Endothelial cell (in vitro differentiated cells): ENCODE data around the gene PPARD. TPM values are rescaled to one million over a fixed set of nuclear protein-coding genes. Genes with fewer than 3 reads are reported as not detected.

Experiments
- DNase-seq: peaks from one replicate; pipeline ENCODE4 v3.0.0; 2021; ENCODE audit warnings: low spot score
- H3K27ac Mint-ChIP-seq: one replicate; pipeline ENCODE4 v1.8.0; 2021; ENCODE audit warnings: mixed read lengths, inconsistent platforms; ENCODE audit not compliant: unreplicated experiment
- H3K27me3 Mint-ChIP-seq: one replicate; pipeline ENCODE4 v1.8.0; 2021; ENCODE audit warnings: mild to moderate bottlenecking, moderate library complexity, mixed read lengths, inconsistent platforms; ENCODE audit not compliant: unreplicated experiment
- H3K36me3 Mint-ChIP-seq: one replicate; pipeline ENCODE4 v1.8.0; 2021; ENCODE audit warnings: mild to moderate bottlenecking, low read depth, mixed read lengths, inconsistent platforms; ENCODE audit not compliant: unreplicated experiment
- H3K4me1 Mint-ChIP-seq: one replicate; pipeline ENCODE4 v1.8.0; 2021; ENCODE audit warnings: mild to moderate bottlenecking, mixed read lengths, inconsistent platforms; ENCODE audit not compliant: unreplicated experiment
- H3K4me3 Mint-ChIP-seq: one replicate; pipeline ENCODE4 v1.8.0; 2021; ENCODE audit warnings: mild to moderate bottlenecking, mixed read lengths, inconsistent platforms; ENCODE audit not compliant: unreplicated experiment
- H3K9me3 Mint-ChIP-seq: one replicate; pipeline ENCODE4 v1.8.0; 2021; ENCODE audit warnings: mixed read lengths, inconsistent platforms; ENCODE audit not compliant: unreplicated experiment
- total RNA-seq: library from RNA; stranded (reverse); fragmentation: NEBNext Ultra II Directional; extraction: Animal tissue kit (Norgen Biotek cat#: 25700); gene quantifications from one replicate; pipeline ENCODE4 v1.2.1, GENCODE V29; 2021; ENCODE audit not compliant: unreplicated experiment
- TF ChIP-seq, protein P1 (sequence below): fragments of 200-600 bp; sonication (generic); IDR thresholded peaks from one replicate; pipeline ENCODE4 v1.5.0; 2021; ENCODE audit warnings: antibody characterized with exemption; ENCODE audit not compliant: unreplicated experiment

PPARD gene
- total RNA-seq, 1 donor from 2014 or later: 38.7 TPM

GRCh38 chr6:35473075-35473849 lies 130.9 kb downstream of the PPARD start:
- no peaks in the 10 kb centered on the region for H3K9me3 Mint-ChIP-seq
- DNase-seq: no peak
- peaks cover 6% of the 10 kb centered on the region for H3K27me3 Mint-ChIP-seq
- H3K36me3 Mint-ChIP-seq: peaks cover 18% of the 10 kb centered on the region
- TF ChIP-seq, protein P1, sequence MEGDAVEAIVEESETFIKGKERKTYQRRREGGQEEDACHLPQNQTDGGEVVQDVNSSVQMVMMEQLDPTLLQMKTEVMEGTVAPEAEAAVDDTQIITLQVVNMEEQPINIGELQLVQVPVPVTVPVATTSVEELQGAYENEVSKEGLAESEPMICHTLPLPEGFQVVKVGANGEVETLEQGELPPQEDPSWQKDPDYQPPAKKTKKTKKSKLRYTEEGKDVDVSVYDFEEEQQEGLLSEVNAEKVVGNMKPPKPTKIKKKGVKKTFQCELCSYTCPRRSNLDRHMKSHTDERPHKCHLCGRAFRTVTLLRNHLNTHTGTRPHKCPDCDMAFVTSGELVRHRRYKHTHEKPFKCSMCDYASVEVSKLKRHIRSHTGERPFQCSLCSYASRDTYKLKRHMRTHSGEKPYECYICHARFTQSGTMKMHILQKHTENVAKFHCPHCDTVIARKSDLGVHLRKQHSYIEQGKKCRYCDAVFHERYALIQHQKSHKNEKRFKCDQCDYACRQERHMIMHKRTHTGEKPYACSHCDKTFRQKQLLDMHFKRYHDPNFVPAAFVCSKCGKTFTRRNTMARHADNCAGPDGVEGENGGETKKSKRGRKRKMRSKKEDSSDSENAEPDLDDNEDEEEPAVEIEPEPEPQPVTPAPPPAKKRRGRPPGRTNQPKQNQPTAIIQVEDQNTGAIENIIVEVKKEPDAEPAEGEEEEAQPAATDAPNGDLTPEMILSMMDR: no peak
- no peak overlapping the region for H3K27ac Mint-ChIP-seq
- H3K4me3 Mint-ChIP-seq: no peak overlapping the region
- H3K4me1 Mint-ChIP-seq: peaks cover 13% of the 10 kb centered on the region

DNA sequence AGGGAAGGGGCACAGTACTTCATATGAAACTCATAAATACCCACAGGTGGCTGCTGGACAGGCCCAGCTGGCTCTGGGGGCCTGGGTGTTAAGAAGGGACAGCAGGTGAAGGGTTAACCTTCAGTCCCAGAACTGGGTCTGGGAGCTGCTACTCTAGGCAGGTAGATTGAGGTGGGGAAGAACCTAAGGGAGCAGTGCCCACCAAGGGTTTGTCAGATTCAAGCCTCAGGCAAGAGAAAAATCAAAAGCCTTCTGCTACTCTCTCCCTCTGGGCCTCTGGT lies 131.4 kb downstream of the PPARD start:
- no peak overlapping the region for H3K27ac Mint-ChIP-seq
- DNase-seq: no peak
- no peak overlapping the region for H3K4me3 Mint-ChIP-seq
- H3K27me3 Mint-ChIP-seq: peaks cover 6% of the 10 kb centered on the region
- H3K36me3 Mint-ChIP-seq: peaks cover 18% of the 10 kb centered on the region
- H3K4me1 Mint-ChIP-seq: peaks cover 13% of the 10 kb centered on the region
- TF ChIP-seq, protein P1: no peak
- H3K9me3 Mint-ChIP-seq: no peaks in the 10 kb centered on the region

DNA sequence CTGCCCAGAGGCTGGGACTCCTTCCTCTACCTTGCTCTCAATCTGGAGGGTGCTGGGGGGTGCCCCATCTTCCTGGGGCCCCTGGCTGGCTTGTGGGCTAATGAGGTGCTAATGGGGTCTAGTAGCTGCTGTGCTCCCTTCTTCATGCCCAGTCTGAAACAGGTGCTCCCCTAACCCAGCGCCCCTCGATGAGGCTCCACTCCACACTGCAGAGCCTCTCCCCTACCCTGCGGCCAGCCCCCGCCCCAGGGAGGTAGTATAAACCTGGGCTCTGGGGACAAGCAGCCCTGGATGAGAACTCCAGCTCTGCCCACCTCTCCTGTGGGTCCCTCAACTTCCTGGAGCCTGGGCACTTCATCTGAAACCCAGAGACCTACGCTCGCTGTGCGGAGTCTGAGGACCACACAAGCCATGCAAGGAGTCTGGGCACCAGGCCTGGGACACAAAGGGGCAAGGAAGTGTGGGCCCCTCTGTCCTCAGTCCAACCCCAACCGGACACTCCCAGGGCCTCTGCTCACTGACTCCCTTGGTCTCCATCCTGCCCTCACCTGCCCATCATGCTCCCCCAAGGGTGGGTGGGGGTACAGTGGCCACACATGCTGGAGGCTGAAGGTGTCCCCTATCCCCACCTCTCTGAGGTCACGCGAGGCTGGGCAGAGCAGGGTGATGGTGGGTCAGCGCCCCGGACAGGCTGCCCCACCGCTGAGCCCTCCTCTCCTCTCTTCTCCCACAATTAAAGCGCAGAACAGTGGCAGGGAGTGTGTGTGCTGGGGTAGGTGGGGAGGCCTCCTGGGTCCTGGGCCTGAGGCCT lies 132.0 kb downstream of the PPARD start:
- Mint-ChIP-seq H3K4me3 (no peak overlapping the region), H3K27me3 (peaks cover 8% of the 10 kb centered on the region), H3K27ac (no peak overlapping the region), H3K36me3 (peaks cover 16% of the 10 kb centered on the region), H3K9me3 (no peaks in the 10 kb centered on the region), H3K4me1 (peaks cover 11% of the 10 kb centered on the region)
- DNase-seq: no peak
- TF ChIP-seq, protein P1: no peak

DNA sequence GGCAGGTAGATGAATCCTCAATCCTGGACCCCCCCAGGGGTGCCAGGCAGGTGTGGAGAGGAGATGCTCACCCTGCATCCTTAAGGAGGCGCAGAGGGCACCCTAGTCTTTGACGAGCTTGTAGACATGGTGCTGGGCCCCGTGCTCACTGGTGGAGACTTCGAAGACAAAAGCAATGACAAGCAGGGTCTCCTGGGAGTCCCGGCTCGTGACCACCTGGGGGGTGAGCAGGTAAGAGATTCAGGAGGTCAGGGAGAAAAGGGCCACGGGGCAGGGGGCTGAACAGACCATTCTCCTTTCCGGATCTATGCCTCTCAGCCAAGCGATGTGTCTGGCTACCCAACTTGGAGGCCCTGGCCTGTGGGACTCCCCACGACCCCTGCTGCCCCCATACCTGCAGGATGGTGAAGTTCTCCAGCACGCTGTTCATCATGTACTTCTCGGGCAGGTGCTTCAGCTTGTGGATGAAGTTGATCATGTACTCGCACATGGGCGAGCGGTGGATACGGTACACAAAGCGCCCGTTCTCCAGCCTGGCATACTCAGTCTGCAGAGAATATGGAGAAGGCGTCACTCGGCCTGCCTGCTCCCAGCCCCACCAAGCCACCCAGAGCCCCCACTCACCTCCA lies 132.7 kb downstream of the PPARD start:
- peaks cover 6% of the 10 kb centered on the region for H3K27me3 Mint-ChIP-seq
- H3K4me3 Mint-ChIP-seq: no peak overlapping the region
- peaks cover 4% of the 10 kb centered on the region for H3K4me1 Mint-ChIP-seq
- H3K9me3 Mint-ChIP-seq: no peaks in the 10 kb centered on the region
- TF ChIP-seq, protein P1: no peak
- H3K36me3 Mint-ChIP-seq: peaks cover 9% of the 10 kb centered on the region
- H3K27ac Mint-ChIP-seq: no peak overlapping the region
- no peak for DNase-seq

- Mint-ChIP-seq H3K4me1 (peaks cover 3% of the 10 kb centered on the region), H3K9me3 (no peaks in the 10 kb centered on the region), H3K27me3 (peaks cover 6% of the 10 kb centered on the region), H3K4me3 (no peak overlapping the region), H3K27ac (no peak overlapping the region), H3K36me3 (peaks cover 5% of the 10 kb centered on the region)
- DNase-seq: no peak
- TF ChIP-seq, protein P1: no peak
Observed at GRCh38 chr6:35475573-35475972, 133.2 kb downstream of the PPARD start.
